Measurements from ENCODE around the gene JUN. TPM values are rescaled to one million over a fixed set of nuclear protein-coding genes. Genes with fewer than 3 reads are reported as not detected.

The JUN gene
- total RNA-seq, 4 donors from 2014 or later: 77.7 to 126 (median 111) TPM

- intact Hi-C loops (cut with DNase I): no loop called here
- DNase-seq (ENCODE audit: extremely low spot score): no peak
These were observed 10.7 kb upstream of the JUN start for GRCh38 chr1:58794585-58794984.

GRCh38 chr1:58792846-58793245 lies 9.0 kb upstream of the JUN start:
- H3K27ac ChIP-seq (replicated peaks in 1 of 4): no peak overlapping the region
- TF ChIP-seq EP300 (IDR thresholded peaks at IDR 0.05) (no peak), CTCF (IDR thresholded peaks at IDR 0.05) (no peak), POLR2AphosphoS5 (IDR thresholded peaks at IDR 0.05) (no peak), POLR2A (IDR thresholded peaks at IDR 0.05; ENCODE audit: low read depth) (no peak)
- intact Hi-C loops (cut with DNase I): no loop called here

More at GRCh38 chr1:58794585-58794984, 10.7 kb upstream of the JUN start:
- WGBS: 91% methylated on average over 3 of the region's 3 CpGs
- Histone ChIP-seq H3K4me1 (no peaks in the 10 kb centered on the region), H3K9me3 (no peaks in the 10 kb centered on the region), H3K4me3 (no peak overlapping the region), H3K27ac (replicated peaks in 1 of 4) (no peak overlapping the region), H3K36me3 (no peaks in the 10 kb centered on the region), H3K27me3 (no peaks in the 10 kb centered on the region)
- TF ChIP-seq POLR2A (IDR thresholded peaks at IDR 0.05; ENCODE audit: low read depth) (no peak), CTCF (IDR thresholded peaks at IDR 0.05) (no peak), POLR2AphosphoS5 (IDR thresholded peaks at IDR 0.05) (no peak), EP300 (IDR thresholded peaks at IDR 0.05) (no peak)

GRCh38 chr1:58791106-58791505 lies 7.3 kb upstream of the JUN start:
- Histone ChIP-seq H3K4me1 (peaks cover under 1 to 2% (median 2%) of the 10 kb centered on the region in 4 donors), H3K27me3 (no peaks in the 10 kb centered on the region), H3K27ac (replicated peaks in 1 of 4) (no peak overlapping the region), H3K9me3 (no peaks in the 10 kb centered on the region), H3K36me3 (no peaks in the 10 kb centered on the region), H3K4me3 (no peak overlapping the region)
- intact Hi-C loops (cut with DNase I): no loop called here
- 95% methylated on average over 1 of the region's 1 CpG for WGBS
- TF ChIP-seq EP300 (IDR thresholded peaks at IDR 0.05) (no peak), CTCF (IDR thresholded peaks at IDR 0.05) (no peak), POLR2AphosphoS5 (IDR thresholded peaks at IDR 0.05) (no peak), POLR2A (IDR thresholded peaks at IDR 0.05; ENCODE audit: low read depth) (no peak)
- DNase-seq (ENCODE audit: extremely low spot score): no peak

More at GRCh38 chr1:58792846-58793245, 9.0 kb upstream of the JUN start:
- Histone ChIP-seq H3K9me3 (no peaks in the 10 kb centered on the region), H3K27me3 (no peaks in the 10 kb centered on the region), H3K36me3 (no peaks in the 10 kb centered on the region), H3K4me1 (no peaks in the 10 kb centered on the region), H3K4me3 (no peak overlapping the region)
- DNase-seq (ENCODE audit: extremely low spot score): no peak
- WGBS: 97% methylated on average over 6 of the region's 6 CpGs

GRCh38 chr1:58789996-58790660 lies 6.3 kb upstream of the JUN start:
- Histone ChIP-seq H3K9me3 (no peaks in the 10 kb centered on the region), H3K4me3 (no peak overlapping the region), H3K4me1 (peaks cover 6 to 11% (median 10%) of the 10 kb centered on the region in 4 donors), H3K27me3 (no peaks in the 10 kb centered on the region), H3K36me3 (no peaks in the 10 kb centered on the region), H3K27ac (replicated peaks in 1 of 4) (no peak overlapping the region)
- no peak for TF ChIP-seq POLR2AphosphoS5 (IDR thresholded peaks at IDR 0.05)
- no peak for TF ChIP-seq POLR2A (IDR thresholded peaks at IDR 0.05; ENCODE audit: low read depth)
- no peak for TF ChIP-seq CTCF (IDR thresholded peaks at IDR 0.05)
- TF ChIP-seq EP300 (IDR thresholded peaks at IDR 0.05): no peak
- intact Hi-C loops (cut with DNase I): loop anchor here (5.0 to 10.0 kb wide), 2 partner anchors 112 to 355 kb away; no protein-coding TSS in a partner anchor
- 75% methylated on average over 1 of the region's 1 CpG for WGBS
- no peak for DNase-seq (ENCODE audit: extremely low spot score)

All from esophagus muscularis mucosa (tissue), 4 donors.